Measurements from ENCODE around the gene VAV3. TPM values are rescaled to one million over a fixed set of nuclear protein-coding genes. Genes with fewer than 3 reads are reported as not detected.

VAV3 gene
- total RNA-seq, 1 donor from 2014 or later = 2.6 TPM

GRCh38 chr1:107550358-107550757, 414.6 kb downstream of the VAV3 start:
- Mint-ChIP-seq H3K27ac (ENCODE audit: unreplicated experiment) (no peak overlapping the region), H3K27me3 (ENCODE audit: low read depth, unreplicated experiment) (no peaks in the 10 kb centered on the region), H3K9me3 (ENCODE audit: unreplicated experiment) (no peaks in the 10 kb centered on the region), H3K36me3 (ENCODE audit: low read depth, unreplicated experiment) (no peaks in the 10 kb centered on the region), H3K4me1 (ENCODE audit: low read depth, unreplicated experiment) (no peaks in the 10 kb centered on the region), H3K4me3 (ENCODE audit: unreplicated experiment) (no peak overlapping the region)
- no peaks in the 10 kb centered on the region for H3K4me1 ChIP-seq (ENCODE audit: insufficient read depth, low read length)
- no peak overlapping the region for H3K27ac ChIP-seq (ENCODE audit: low read depth, low read length)
- no peaks in the 10 kb centered on the region for H3K36me3 ChIP-seq (ENCODE audit: insufficient read depth, low read length)
- H2AFZ ChIP-seq (ENCODE audit: low read depth, low read length) = no peak overlapping the region
- peaks cover 5% of the 10 kb centered on the region for H3K9me3 ChIP-seq (ENCODE audit: insufficient read depth, low read depth, low read length)
- no peak for FAIRE-seq
- no peak overlapping the region for H3K4me3 ChIP-seq (ENCODE audit: insufficient read depth, low read depth, low read length)
- H3K79me2 ChIP-seq (ENCODE audit: insufficient read depth, low read length) = no peaks in the 10 kb centered on the region
- no peak for TF ChIP-seq EZH2 (IDR thresholded peaks at IDR 0.05; ENCODE audit: insufficient read depth, low read length)
- no peak for TF ChIP-seq CTCF (IDR thresholded peaks at IDR 0.05; ENCODE audit: insufficient read depth, low read depth, low read length)
- no peak overlapping the region for H3K4me2 ChIP-seq (ENCODE audit: low read length)
- no peaks in the 10 kb centered on the region for H4K20me1 ChIP-seq (ENCODE audit: insufficient read depth, low read length)
- no peak for DNase-seq (ENCODE audit: low read depth)
- no peaks in the 10 kb centered on the region for H3K27me3 ChIP-seq (ENCODE audit: insufficient read depth, low read length)
- H3K9ac ChIP-seq (ENCODE audit: low read length) = no peak overlapping the region

- Histone ChIP-seq H3K27ac (ENCODE audit: low read depth, low read length) (no peak overlapping the region), H3K9ac (ENCODE audit: low read length) (no peak overlapping the region), H3K79me2 (ENCODE audit: insufficient read depth, low read length) (no peaks in the 10 kb centered on the region), H3K27me3 (ENCODE audit: insufficient read depth, low read length) (no peaks in the 10 kb centered on the region), H3K4me1 (ENCODE audit: insufficient read depth, low read length) (no peaks in the 10 kb centered on the region), H3K4me2 (ENCODE audit: low read length) (no peak overlapping the region), H2AFZ (ENCODE audit: low read depth, low read length) (no peak overlapping the region), H3K4me3 (ENCODE audit: insufficient read depth, low read depth, low read length) (no peak overlapping the region), H3K36me3 (ENCODE audit: insufficient read depth, low read length) (no peaks in the 10 kb centered on the region), H3K9me3 (ENCODE audit: insufficient read depth, low read depth, low read length) (peaks cover 5% of the 10 kb centered on the region), H4K20me1 (ENCODE audit: insufficient read depth, low read length) (no peaks in the 10 kb centered on the region)
- Mint-ChIP-seq H3K27me3 (ENCODE audit: low read depth, unreplicated experiment) (peaks cover 1% of the 10 kb centered on the region), H3K4me3 (ENCODE audit: unreplicated experiment) (no peak overlapping the region), H3K36me3 (ENCODE audit: low read depth, unreplicated experiment) (no peaks in the 10 kb centered on the region), H3K9me3 (ENCODE audit: unreplicated experiment) (no peaks in the 10 kb centered on the region), H3K4me1 (ENCODE audit: low read depth, unreplicated experiment) (no peaks in the 10 kb centered on the region), H3K27ac (ENCODE audit: unreplicated experiment) (no peak overlapping the region)
- DNase-seq (ENCODE audit: low read depth) = no peak
- no peak for FAIRE-seq
- TF ChIP-seq EZH2 (IDR thresholded peaks at IDR 0.05; ENCODE audit: insufficient read depth, low read length) (no peak), CTCF (IDR thresholded peaks at IDR 0.05; ENCODE audit: insufficient read depth, low read depth, low read length) (no peak)
Measured at GRCh38 chr1:107549152-107549810, 415.7 kb downstream of the VAV3 start.

- FAIRE-seq = no peak
- H4K20me1 ChIP-seq (ENCODE audit: insufficient read depth, low read length) = no peaks in the 10 kb centered on the region
- Mint-ChIP-seq H3K9me3 (ENCODE audit: unreplicated experiment) (no peaks in the 10 kb centered on the region), H3K27me3 (ENCODE audit: low read depth, unreplicated experiment) (peaks cover 1% of the 10 kb centered on the region), H3K36me3 (ENCODE audit: low read depth, unreplicated experiment) (no peaks in the 10 kb centered on the region), H3K4me1 (ENCODE audit: low read depth, unreplicated experiment) (no peaks in the 10 kb centered on the region), H3K27ac (ENCODE audit: unreplicated experiment) (no peak overlapping the region), H3K4me3 (ENCODE audit: unreplicated experiment) (no peak overlapping the region)
- H3K27ac ChIP-seq (ENCODE audit: low read depth, low read length) = no peak overlapping the region
- no peak overlapping the region for H2AFZ ChIP-seq (ENCODE audit: low read depth, low read length)
- no peak overlapping the region for H3K4me2 ChIP-seq (ENCODE audit: low read length)
- no peak overlapping the region for H3K9ac ChIP-seq (ENCODE audit: low read length)
- H3K27me3 ChIP-seq (ENCODE audit: insufficient read depth, low read length) = no peaks in the 10 kb centered on the region
- TF ChIP-seq EZH2 (IDR thresholded peaks at IDR 0.05; ENCODE audit: insufficient read depth, low read length) = no peak
- no peak for TF ChIP-seq CTCF (IDR thresholded peaks at IDR 0.05; ENCODE audit: insufficient read depth, low read depth, low read length)
- peaks cover 5% of the 10 kb centered on the region for H3K9me3 ChIP-seq (ENCODE audit: insufficient read depth, low read depth, low read length)
- no peaks in the 10 kb centered on the region for H3K4me1 ChIP-seq (ENCODE audit: insufficient read depth, low read length)
- H3K36me3 ChIP-seq (ENCODE audit: insufficient read depth, low read length) = no peaks in the 10 kb centered on the region
- peak; percentile 66 for DNase-seq (ENCODE audit: low read depth)
- no peaks in the 10 kb centered on the region for H3K79me2 ChIP-seq (ENCODE audit: insufficient read depth, low read length)
- no peak overlapping the region for H3K4me3 ChIP-seq (ENCODE audit: insufficient read depth, low read depth, low read length)
Measured at GRCh38 chr1:107548276-107548675, 416.7 kb downstream of the VAV3 start.

Data from astrocyte (in vitro differentiated cells and primary cell).